PC-9 (cell line): ENCODE data around the gene AHDC1. TPM values are rescaled to one million over a fixed set of nuclear protein-coding genes. Genes with fewer than 3 reads are reported as not detected.

ENCODE experiments used
- BruUV-seq: library from RNA; stranded (reverse); fragments of 400-500 nt; replicated peaks from 2 replicates; lab custom pipeline; 2021; lab: Mats Ljungman, UMichigan
- CTCF ChIA-PET: fragments of 300-600 bp; sonication (Branson Sonifier 250); formaldehyde crosslinking; loops from one replicate; lab custom pipeline; 2022; ENCODE audit warnings: antibody characterized with exemption; lab: Charles Lee
- POLR2A ChIA-PET: fragments of 300-600 bp; sonication (Branson Sonifier 250); formaldehyde crosslinking; loops from one replicate; lab custom pipeline; 2022; ENCODE audit warnings: antibody characterized with exemption; ENCODE audit not compliant: unreplicated experiment; lab: Charles Lee
- DNase-seq, 2 experiments: peaks; one replicate each; pipeline versions ENCODE4 v3.0.0 to v3.0.0-alpha.2; 2015 to 2022; ENCODE audit warnings: mixed read lengths in 1 of 2
- H2AFZ ChIP-seq: fragments of 200-600 bp; sonication (generic); 2 replicates; pipeline ENCODE4 v1.8.1; 2017; ENCODE audit warnings: antibody characterized with exemption
- H3F3A ChIP-seq: fragments of 200-600 bp; sonication (generic); 2 replicates; pipeline ENCODE4 v1.8.1; 2017; ENCODE audit warnings: antibody characterized with exemption, mild to moderate bottlenecking, low read depth; ENCODE audit not compliant: insufficient read depth
- H3K27ac ChIP-seq: fragments of 200-600 bp; sonication (generic); 2 replicates; pipeline ENCODE4 v1.6.1; 2016; ENCODE audit warnings: mixed run types
- H3K27me3 ChIP-seq: fragments of 200-600 bp; sonication (generic); 2 replicates; pipeline ENCODE4 v1.6.1; 2016; ENCODE audit warnings: low read depth, mixed run types; ENCODE audit not compliant: insufficient read depth
- H3K36me3 ChIP-seq: fragments of 200-600 bp; sonication (generic); 2 replicates; pipeline ENCODE4 v1.6.1; 2016; ENCODE audit warnings: low read depth, mixed run types
- H3K4me1 ChIP-seq: fragments of 200-600 bp; sonication (generic); replicated peaks from 2 replicates; pipeline ENCODE4 v1.6.1; 2016; ENCODE audit warnings: mixed run types; ENCODE audit not compliant: insufficient read depth
- H3K4me2 ChIP-seq: fragments of 200-600 bp; sonication (generic); 2 replicates; pipeline ENCODE4 v1.6.1; 2017; ENCODE audit warnings: mixed run types
- H3K4me3 ChIP-seq: fragments of 200-600 bp; sonication (generic); 2 replicates; pipeline ENCODE4 v1.6.1; 2016; ENCODE audit warnings: mixed run types
- H3K79me2 ChIP-seq: fragments of 200-600 bp; sonication (generic); 2 replicates; pipeline ENCODE4 v1.6.1; 2017; ENCODE audit warnings: low read depth, mixed run types
- H3K9me2 ChIP-seq: fragments of 200-600 bp; sonication (generic); 2 replicates; pipeline ENCODE4 v1.8.1; 2017; ENCODE audit warnings: mild to moderate bottlenecking; ENCODE audit not compliant: insufficient read depth
- H3K9me3 ChIP-seq: fragments of 200-600 bp; sonication (generic); 2 replicates; pipeline ENCODE4 v1.8.1; 2016; ENCODE audit warnings: low read depth; ENCODE audit not compliant: insufficient read depth
- H4K20me1 ChIP-seq: fragments of 200-600 bp; sonication (generic); 2 replicates; pipeline ENCODE4 v1.8.1; 2017; ENCODE audit not compliant: insufficient read depth
- EZH2 ChIP-seq: fragments of 200-600 bp; sonication (generic); IDR thresholded peaks from 2 replicates; pipeline ENCODE4 v1.8.0; 2017; ENCODE audit warnings: antibody characterized with exemption, low read depth
- intact Hi-C: fragments of 100-400 bp; cut with micrococcal nuclease; formaldehyde crosslinking; loops from one replicate; pipeline ENCODE4 v1.10.0; 2022; ENCODE audit not compliant: unreplicated experiment
- total RNA-seq: library from RNA; stranded (reverse); gene quantifications from 2 replicates; pipeline ENCODE4 v1.2.3, GENCODE V29; 2021
- TF ChIP-seq, protein P1 (sequence below): fragments of 200-600 bp; sonication (generic); conservative IDR thresholded peaks from 2 replicates; pipeline ENCODE4 v1.6.1; 2017; ENCODE audit warnings: mixed run types, antibody characterized with exemption, mild to moderate bottlenecking, moderate library complexity

The AHDC1 gene
- total RNA-seq, 1 experiment from 2014 or later: 48.8 TPM

DNA sequence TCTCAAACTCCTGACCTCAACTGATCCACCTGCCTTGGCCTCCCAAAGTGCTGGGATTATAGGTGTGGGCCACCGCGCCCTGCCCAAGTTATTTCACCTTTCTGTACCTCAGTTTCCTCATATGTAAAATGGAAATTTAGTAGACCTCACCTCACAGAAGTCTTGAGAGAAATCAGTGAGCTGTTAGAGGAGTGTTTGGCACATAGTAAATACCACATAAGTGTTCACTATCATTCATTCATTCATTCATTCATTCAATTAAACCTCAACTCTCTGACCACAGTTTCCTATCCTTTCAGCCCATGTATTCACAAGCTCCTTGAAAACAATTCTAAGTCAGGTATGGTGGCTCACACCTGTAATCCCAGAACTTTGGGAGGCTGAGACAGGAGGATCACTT is 34.9 kb upstream of the AHDC1 start:
- no peaks in the 10 kb centered on the region for H3K36me3 ChIP-seq
- no peak overlapping the region for H3K4me2 ChIP-seq
- H3K79me2 ChIP-seq: no peaks in the 10 kb centered on the region
- H3K4me3 ChIP-seq: no peak overlapping the region
- H3K9me2 ChIP-seq: no peaks in the 10 kb centered on the region
- TF ChIP-seq, protein P1, sequence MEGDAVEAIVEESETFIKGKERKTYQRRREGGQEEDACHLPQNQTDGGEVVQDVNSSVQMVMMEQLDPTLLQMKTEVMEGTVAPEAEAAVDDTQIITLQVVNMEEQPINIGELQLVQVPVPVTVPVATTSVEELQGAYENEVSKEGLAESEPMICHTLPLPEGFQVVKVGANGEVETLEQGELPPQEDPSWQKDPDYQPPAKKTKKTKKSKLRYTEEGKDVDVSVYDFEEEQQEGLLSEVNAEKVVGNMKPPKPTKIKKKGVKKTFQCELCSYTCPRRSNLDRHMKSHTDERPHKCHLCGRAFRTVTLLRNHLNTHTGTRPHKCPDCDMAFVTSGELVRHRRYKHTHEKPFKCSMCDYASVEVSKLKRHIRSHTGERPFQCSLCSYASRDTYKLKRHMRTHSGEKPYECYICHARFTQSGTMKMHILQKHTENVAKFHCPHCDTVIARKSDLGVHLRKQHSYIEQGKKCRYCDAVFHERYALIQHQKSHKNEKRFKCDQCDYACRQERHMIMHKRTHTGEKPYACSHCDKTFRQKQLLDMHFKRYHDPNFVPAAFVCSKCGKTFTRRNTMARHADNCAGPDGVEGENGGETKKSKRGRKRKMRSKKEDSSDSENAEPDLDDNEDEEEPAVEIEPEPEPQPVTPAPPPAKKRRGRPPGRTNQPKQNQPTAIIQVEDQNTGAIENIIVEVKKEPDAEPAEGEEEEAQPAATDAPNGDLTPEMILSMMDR: no peak
- no peak for TF ChIP-seq EZH2
- ChIA-PET CTCF (interaction anchor here (0.6 kb wide), 1 partner anchor 336 kb away, joined by 3 read pairs; no protein-coding TSS in a partner anchor), POLR2A (no interaction called here)
- intact Hi-C loops: no loop called here
- no peaks in the 10 kb centered on the region for H3K4me1 ChIP-seq
- no peaks in the 10 kb centered on the region for H3F3A ChIP-seq
- no peak overlapping the region for H2AFZ ChIP-seq
- peaks cover 13% of the 10 kb centered on the region for H3K27me3 ChIP-seq
- H4K20me1 ChIP-seq: no peaks in the 10 kb centered on the region
- no peak for DNase-seq
- H3K9me3 ChIP-seq: no peaks in the 10 kb centered on the region
- H3K27ac ChIP-seq: no peak overlapping the region
- no TSS peak for BruUV-seq

DNA sequence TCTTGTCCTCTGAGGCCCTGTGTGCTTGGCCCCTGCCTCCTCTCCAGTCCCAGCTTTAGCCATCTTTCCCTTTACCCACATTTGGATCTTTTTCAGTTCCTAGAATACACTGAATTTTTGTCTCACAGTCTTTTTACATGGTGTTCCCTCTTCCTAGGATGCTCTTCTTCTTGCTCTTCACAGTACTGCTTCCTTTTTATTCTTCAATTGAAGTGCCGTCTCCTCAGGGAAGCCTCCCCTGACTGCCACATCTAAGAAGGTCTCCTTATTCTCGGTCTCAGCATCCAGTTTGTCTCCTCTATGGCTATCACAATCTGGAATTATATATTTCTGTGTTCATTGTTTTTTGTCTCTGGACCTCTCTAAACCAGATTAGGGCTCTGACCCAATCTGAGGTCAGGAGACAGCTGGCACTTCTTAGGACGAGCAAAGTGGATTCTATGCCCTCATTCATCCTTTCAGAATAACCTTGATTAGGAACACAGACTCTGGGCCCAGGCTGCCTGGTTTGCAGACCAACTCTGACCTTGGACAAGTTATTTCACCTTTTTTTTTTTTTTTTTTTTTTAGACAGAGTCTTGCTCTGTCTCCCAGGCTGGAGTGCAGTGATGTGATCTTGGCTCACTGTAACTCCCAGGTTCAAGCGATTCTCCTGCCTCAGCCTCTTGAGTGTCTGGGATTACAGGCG is 34.2 kb upstream of the AHDC1 start:
- POLR2A ChIA-PET: no interaction called here
- intact Hi-C loops: no loop called here
- BruUV-seq: no TSS peak

DNA sequence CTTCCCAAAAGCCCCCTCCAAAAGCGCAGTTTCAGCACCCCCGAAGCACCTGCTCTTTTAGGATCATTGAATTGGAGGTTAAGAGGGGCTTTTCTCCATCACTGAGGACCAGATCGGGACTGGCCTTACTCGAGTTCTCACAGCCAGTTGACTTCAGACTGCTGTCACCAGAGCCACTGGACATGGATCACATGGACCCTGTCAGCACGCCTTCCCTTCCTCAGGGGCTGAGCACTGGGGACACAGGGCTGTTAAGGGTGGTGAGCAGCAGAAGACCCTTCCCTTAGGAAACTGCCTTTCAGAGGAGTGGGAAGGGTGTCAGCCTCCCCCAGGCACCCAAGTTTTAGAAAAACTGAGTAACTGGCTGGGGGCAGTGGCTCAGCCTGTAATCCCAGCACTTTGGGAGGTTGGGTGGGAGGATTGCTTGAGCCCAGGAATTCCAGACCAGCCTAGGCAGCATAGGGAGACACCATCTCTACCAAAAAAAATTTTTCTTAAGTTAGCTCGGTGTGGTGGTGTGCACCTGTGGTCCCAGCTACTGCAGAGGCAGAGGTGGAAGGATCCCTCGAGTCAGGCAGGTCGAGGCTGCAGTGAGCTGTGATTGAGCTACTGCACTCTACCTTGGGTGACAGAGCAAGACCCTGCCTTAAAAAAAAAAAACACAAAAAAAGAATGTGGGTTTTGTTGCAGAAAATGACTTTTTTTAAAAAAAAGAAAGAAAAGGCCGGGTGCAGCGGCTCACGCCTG is 31.6 kb upstream of the AHDC1 start:
- ChIA-PET CTCF (no interaction called here), POLR2A (interaction anchor here (0.6 kb wide), 1 partner anchor 71 kb away, joined by 3 read pairs; no protein-coding TSS in a partner anchor)
- Histone ChIP-seq H3K4me3 (no peak overlapping the region), H3K27me3 (peaks cover 19% of the 10 kb centered on the region), H3K27ac (no peak overlapping the region), H3K36me3 (no peaks in the 10 kb centered on the region), H3K9me3 (no peaks in the 10 kb centered on the region), H3K4me2 (no peak overlapping the region), H3K4me1 (no peaks in the 10 kb centered on the region), H3K9me2 (no peaks in the 10 kb centered on the region), H4K20me1 (no peaks in the 10 kb centered on the region), H3F3A (no peaks in the 10 kb centered on the region), H2AFZ (no peak overlapping the region), H3K79me2 (no peaks in the 10 kb centered on the region)
- BruUV-seq: no TSS peak
- DNase-seq: no peak
- intact Hi-C loops: no loop called here
- TF ChIP-seq EZH2: no peak
- TF ChIP-seq, protein P1: no peak

More for the DNA sequence above, 34.2 kb upstream of the AHDC1 start:
- Histone ChIP-seq H3K27ac (no peak overlapping the region), H3K9me2 (no peaks in the 10 kb centered on the region), H3K4me3 (no peak overlapping the region), H3K36me3 (no peaks in the 10 kb centered on the region), H3K27me3 (peaks cover 19% of the 10 kb centered on the region), H3K4me1 (no peaks in the 10 kb centered on the region), H2AFZ (no peak overlapping the region), H3K4me2 (no peak overlapping the region), H4K20me1 (no peaks in the 10 kb centered on the region), H3F3A (no peaks in the 10 kb centered on the region), H3K9me3 (no peaks in the 10 kb centered on the region), H3K79me2 (no peaks in the 10 kb centered on the region)
- CTCF ChIA-PET: interaction anchor here (0.6 kb wide), 1 partner anchor 336 kb away, joined by 3 read pairs; no protein-coding TSS in a partner anchor
- TF ChIP-seq EZH2: no peak
- TF ChIP-seq, protein P1: no peak
- DNase-seq: no peak
